Lung (tissue), 12 donors: ENCODE results near the gene PDPK1. TPM values are rescaled to one million over a fixed set of nuclear protein-coding genes. Genes with fewer than 3 reads are reported as not detected.
"Not testable (repeated sequence)": the region's sequence is repeated elsewhere in the genome, so short reads cannot be mapped to it uniquely, and the experiment has no call there.

Experiments used
- ATAC-seq: fragments of 200-7000 bp; cut with Tn5 transposase; one replicate; pipeline ENCODE4 v1.9.1; 2020; ENCODE audit warnings: moderate number of reproducible peaks; ENCODE audit not compliant: insufficient read depth, low FRiP score
- DNase-seq, 3 donors: peaks; one replicate each; pipeline ENCODE4 v3.0.0-alpha.2; 2013 to 2017
- H3K27ac ChIP-seq, 2 donors: one replicate each; pipeline ENCODE4 v1.5.1; 2013; ENCODE audit warnings: mild to moderate bottlenecking in 2 of 2, moderate library complexity in 2 of 2, control low read depth in 1 of 2, inconsistent platforms in 1 of 2, low read depth in 1 of 2, low read length in 1 of 2
- H3K27me3 ChIP-seq, 3 donors: one replicate each; pipeline ENCODE4 v1.5.1; 2013; ENCODE audit warnings: low read length in 2 of 3; ENCODE audit not compliant: control insufficient read depth in 3 of 3, insufficient read depth in 3 of 3
- H3K36me3 ChIP-seq, 4 donors: one replicate each; pipeline ENCODE4 v1.5.1; 2013; ENCODE audit warnings: low read length in 4 of 4, mild to moderate bottlenecking in 1 of 4, moderate library complexity in 1 of 4; ENCODE audit not compliant: control insufficient read depth in 4 of 4, insufficient read depth in 4 of 4
- H3K4me1 ChIP-seq, 5 donors: one replicate each; pipeline ENCODE4 v1.5.1; 2013; ENCODE audit warnings: low read length in 5 of 5, mild to moderate bottlenecking in 2 of 5, moderate library complexity in 1 of 5; ENCODE audit not compliant: control insufficient read depth in 5 of 5, insufficient read depth in 5 of 5
- H3K4me3 ChIP-seq: one replicate; pipeline ENCODE4 v1.5.1; 2013; ENCODE audit warnings: mild to moderate bottlenecking, control low read depth, moderate library complexity
- H3K9ac ChIP-seq, 2 donors: one replicate each; pipeline ENCODE4 v1.5.1; 2013; ENCODE audit warnings: low read length in 2 of 2, control low read depth in 1 of 2; ENCODE audit not compliant: insufficient read depth in 1 of 2
- H3K9me3 ChIP-seq, 4 donors: one replicate each; pipeline ENCODE4 v1.5.1; 2013; ENCODE audit warnings: low read length in 3 of 4, mild to moderate bottlenecking in 1 of 4, moderate library complexity in 1 of 4; ENCODE audit not compliant: control insufficient read depth in 4 of 4, insufficient read depth in 3 of 4
- CTCF ChIP-seq: IDR thresholded peaks from 2 replicates; pipeline ENCODE4 v1.5.1; 2012; ENCODE audit warnings: mild to moderate bottlenecking; ENCODE audit errors: control extremely low read depth, extremely low read depth
- WGBS, 2 donors: extraction: QIAGEN DNeasy Blood & Tissue Kit; methylation state at CpG; one replicate each; pipeline ENCODE4 v1.1.7; 2013; 5-methylcytosine and 5-hydroxymethylcytosine counted together
- polyA plus RNA-seq, 2 donors: library from polyadenylated mRNA; stranded (reverse); fragments of 200-250 nt; gene quantifications; one replicate each; pipeline ENCODE4 v1.2.1, GENCODE V29; 2013
- total RNA-seq, 2 donors: library from RNA; depleted of rRNA in 1 of 2; stranded (reverse); fragments of >200 nt in 1 of 2; gene quantifications; one replicate each; pipeline ENCODE4 v1.2.1, GENCODE V29; 2014 to 2021
- donor health status: control.
- donor health status: control.
- donor health status: Bipolar disorder and iron deficiency.
- donor health status: healthy.
- donor health status: DM: yes; HTN: yes; CAD: no.

The PDPK1 gene
- total and polyA plus RNA-seq, 4 donors = 16.7 to 79.0 (median 33.8) TPM

- not testable (repeated sequence) for H3K4me1 ChIP-seq, H3K9me3 ChIP-seq, ATAC-seq, H3K36me3 ChIP-seq, H3K4me3 ChIP-seq, H3K9ac ChIP-seq, H3K27me3 ChIP-seq
- peak; percentile 40 to 55 (median 45) for DNase-seq
- H3K27ac ChIP-seq = peak overlapping the region in 1 of 2 donors; percentile 6
- 61 to 64% methylated on average over 11 of the region's 17 CpGs for WGBS, 2 donors
These were observed 13.6 kb downstream of the PDPK1 start for GRCh38 chr16:2551420-2551889.

- ATAC-seq, H3K27me3 ChIP-seq, H3K36me3 ChIP-seq, H3K9me3 ChIP-seq, H3K4me3 ChIP-seq, H3K4me1 ChIP-seq, H3K27ac ChIP-seq, DNase-seq, H3K9ac ChIP-seq: not testable (repeated sequence)
- no CpG with 5 or more reads among the region's 13 CpGs for WGBS, 2 donors
These were observed 17.0 kb downstream of the PDPK1 start for GRCh38 chr16:2554709-2555425.

GRCh38 chr16:2557150-2557549 lies 19.3 kb downstream of the PDPK1 start:
- WGBS, 2 donors = 77 to 88% methylated on average over 5 to 6 of the region's 15 CpGs
- not testable (repeated sequence) for H3K27me3 ChIP-seq, H3K4me3 ChIP-seq, ATAC-seq, H3K36me3 ChIP-seq, H3K9me3 ChIP-seq, H3K27ac ChIP-seq, H3K9ac ChIP-seq, H3K4me1 ChIP-seq, DNase-seq

GRCh38 chr16:2560131-2560797 lies 22.4 kb downstream of the PDPK1 start:
- H3K4me3 ChIP-seq, H3K4me1 ChIP-seq, H3K27me3 ChIP-seq, H3K27ac ChIP-seq, H3K36me3 ChIP-seq, H3K9me3 ChIP-seq, H3K9ac ChIP-seq, DNase-seq: not testable (repeated sequence)
- WGBS, 2 donors = 19 to 55% methylated on average over 8 to 10 of the region's 17 CpGs
- ATAC-seq = peak; percentile 47

- not testable (repeated sequence) for H3K4me1 ChIP-seq, H3K36me3 ChIP-seq, H3K9ac ChIP-seq, H3K27ac ChIP-seq, DNase-seq, H3K9me3 ChIP-seq, H3K27me3 ChIP-seq, H3K4me3 ChIP-seq
- WGBS, 2 donors = 8% methylated on average over 2 of the region's 4 CpGs
- peak; percentile 7 for TF ChIP-seq CTCF
- peak; percentile 84 for ATAC-seq
These were observed 22.9 kb downstream of the PDPK1 start for GRCh38 chr16:2560798-2561133.

- not testable (repeated sequence) for H3K36me3 ChIP-seq, H3K9ac ChIP-seq, H3K27me3 ChIP-seq, H3K4me1 ChIP-seq, DNase-seq, H3K4me3 ChIP-seq, ATAC-seq, H3K27ac ChIP-seq, H3K9me3 ChIP-seq
- WGBS, 2 donors = no CpG with 5 or more reads among the region's 6 CpGs
These were observed 29.7 kb downstream of the PDPK1 start for GRCh38 chr16:2567506-2567905.

- H3K4me3 ChIP-seq, H3K9ac ChIP-seq, H3K27ac ChIP-seq, H3K36me3 ChIP-seq, H3K4me1 ChIP-seq, H3K27me3 ChIP-seq, DNase-seq, ATAC-seq, H3K9me3 ChIP-seq: not testable (repeated sequence)
- WGBS, 2 donors = no CpG with 5 or more reads among the region's 11 CpGs
These were observed 30.8 kb downstream of the PDPK1 start for GRCh38 chr16:2568573-2568972.
